Activated T-cell treated with anti-CD3 and anti-CD28 coated beads, Interleukin-2, amount 50 U/mL, for 4 hours (primary cell): ENCODE results near the gene TCIRG1. TPM values are rescaled to one million over a fixed set of nuclear protein-coding genes. Genes with fewer than 3 reads are reported as not detected.
A peak's percentile ranks its signal among the peaks of the same experiment; 100 is the strongest.

ENCODE experiments used
- ATAC-seq, 2 donors: fragments of 200-7000 bp; cut with Tn5 transposase; one replicate each; pipeline ENCODE4 v1.10.0; 2021
- DNase-seq: peaks from one replicate; pipeline ENCODE4 v3.0.0-alpha.2; 2020
- H3K27me3 Mint-ChIP-seq: one replicate; pipeline ENCODE4 v1.8.0; 2021; ENCODE audit warnings: low read depth, mixed read lengths
- H3K36me3 Mint-ChIP-seq: one replicate; pipeline ENCODE4 v1.8.0; 2022; ENCODE audit warnings: mixed read lengths; ENCODE audit not compliant: insufficient read depth
- H3K4me1 Mint-ChIP-seq: one replicate; pipeline ENCODE4 v1.8.0; 2021; ENCODE audit warnings: low read depth, mixed read lengths
- H3K4me3 Mint-ChIP-seq: one replicate; pipeline ENCODE4 v1.8.0; 2021; ENCODE audit warnings: mild to moderate bottlenecking, moderate library complexity, mixed read lengths
- H3K9me3 Mint-ChIP-seq: one replicate; pipeline ENCODE4 v1.8.0; 2021; ENCODE audit warnings: mixed read lengths
- total RNA-seq, 3 donors: library from RNA; stranded (reverse); gene quantifications; one replicate each; pipeline ENCODE4 v1.2.1, GENCODE V29; 2021

The TCIRG1 gene
- total RNA-seq, 3 donors from 2014 or later: 87.0 to 109 (median 101) TPM

GRCh38 chr11:68035266-68035876 is 3.5 kb upstream of the TCIRG1 start:
- ATAC-seq: no peak
- peaks cover 2% of the 10 kb centered on the region for H3K36me3 Mint-ChIP-seq
- H3K9me3 Mint-ChIP-seq: no peaks in the 10 kb centered on the region
- no peak overlapping the region for H3K4me3 Mint-ChIP-seq
- H3K4me1 Mint-ChIP-seq: peaks cover 30% of the 10 kb centered on the region
- H3K27me3 Mint-ChIP-seq: no peaks in the 10 kb centered on the region
- no peak for DNase-seq

- ATAC-seq (no peak), DNase-seq (no peak)
- Mint-ChIP-seq H3K27me3 (no peaks in the 10 kb centered on the region), H3K4me3 (no peak overlapping the region), H3K9me3 (no peaks in the 10 kb centered on the region), H3K36me3 (peaks cover 2% of the 10 kb centered on the region), H3K4me1 (peaks cover 30% of the 10 kb centered on the region)
Observed at GRCh38 chr11:68036141-68036716, 2.6 kb upstream of the TCIRG1 start.

GRCh38 chr11:68036717-68037239 is 2.0 kb upstream of the TCIRG1 start:
- Mint-ChIP-seq H3K4me3 (peak overlapping the region; percentile 43), H3K27me3 (no peaks in the 10 kb centered on the region), H3K36me3 (peaks cover 2% of the 10 kb centered on the region), H3K9me3 (no peaks in the 10 kb centered on the region), H3K4me1 (peaks cover 27% of the 10 kb centered on the region)
- ATAC-seq (no peak), DNase-seq (no peak)

GRCh38 chr11:68037411-68038225 is 1.2 kb upstream of the TCIRG1 start:
- peak overlapping the region; percentile 43 for H3K4me3 Mint-ChIP-seq
- no peak for ATAC-seq
- H3K4me1 Mint-ChIP-seq: peaks cover 26% of the 10 kb centered on the region
- peaks cover 2% of the 10 kb centered on the region for H3K36me3 Mint-ChIP-seq
- no peak for DNase-seq
- no peaks in the 10 kb centered on the region for H3K27me3 Mint-ChIP-seq
- H3K9me3 Mint-ChIP-seq: no peaks in the 10 kb centered on the region

GRCh38 chr11:68038226-68038717 is 553 bp upstream of the TCIRG1 start:
- ATAC-seq: no peak
- no peaks in the 10 kb centered on the region for H3K9me3 Mint-ChIP-seq
- DNase-seq: no peak
- peaks cover 26% of the 10 kb centered on the region for H3K4me1 Mint-ChIP-seq
- H3K36me3 Mint-ChIP-seq: peaks cover 2% of the 10 kb centered on the region
- no peaks in the 10 kb centered on the region for H3K27me3 Mint-ChIP-seq
- peak overlapping the region; percentile 87 for H3K4me3 Mint-ChIP-seq

- Mint-ChIP-seq H3K27me3 (no peaks in the 10 kb centered on the region), H3K36me3 (no peaks in the 10 kb centered on the region), H3K4me3 (peak overlapping the region; percentile 87), H3K4me1 (peaks cover 26% of the 10 kb centered on the region), H3K9me3 (no peaks in the 10 kb centered on the region)
- ATAC-seq (peak; percentile 3 to 6), DNase-seq (no peak)
Observed at GRCh38 chr11:68039526-68040086, 781 bp downstream of the TCIRG1 start.

- H3K4me1 Mint-ChIP-seq: peaks cover 25% of the 10 kb centered on the region
- ATAC-seq (peak; percentile 49 to 55), DNase-seq (peak; percentile 41)
- H3K36me3 Mint-ChIP-seq: no peaks in the 10 kb centered on the region
- H3K4me3 Mint-ChIP-seq: peak overlapping the region; percentile 87
- no peaks in the 10 kb centered on the region for H3K27me3 Mint-ChIP-seq
- H3K9me3 Mint-ChIP-seq: no peaks in the 10 kb centered on the region
Observed at GRCh38 chr11:68040101-68040956, 1.5 kb downstream of the TCIRG1 start.

GRCh38 chr11:68040957-68041591 is 2.2 kb downstream of the TCIRG1 start:
- ATAC-seq (no peak), DNase-seq (no peak)
- Mint-ChIP-seq H3K4me3 (peak overlapping the region; percentile 87), H3K36me3 (no peaks in the 10 kb centered on the region), H3K27me3 (no peaks in the 10 kb centered on the region), H3K9me3 (no peaks in the 10 kb centered on the region), H3K4me1 (peaks cover 24% of the 10 kb centered on the region)

GRCh38 chr11:68041617-68042218 is 2.9 kb downstream of the TCIRG1 start:
- Mint-ChIP-seq H3K4me1 (peaks cover 19% of the 10 kb centered on the region), H3K9me3 (no peaks in the 10 kb centered on the region), H3K27me3 (no peaks in the 10 kb centered on the region), H3K4me3 (peak overlapping the region; percentile 31), H3K36me3 (no peaks in the 10 kb centered on the region)
- no peak for ATAC-seq
- no peak for DNase-seq

- peaks cover 12% of the 10 kb centered on the region for H3K4me1 Mint-ChIP-seq
- ATAC-seq (no peak), DNase-seq (no peak)
- no peaks in the 10 kb centered on the region for H3K27me3 Mint-ChIP-seq
- H3K36me3 Mint-ChIP-seq: no peaks in the 10 kb centered on the region
- H3K9me3 Mint-ChIP-seq: no peaks in the 10 kb centered on the region
- H3K4me3 Mint-ChIP-seq: no peak overlapping the region
Observed at GRCh38 chr11:68042219-68043028, 3.6 kb downstream of the TCIRG1 start.

GRCh38 chr11:68043029-68043348 is 4.2 kb downstream of the TCIRG1 start:
- Mint-ChIP-seq H3K36me3 (no peaks in the 10 kb centered on the region), H3K4me1 (peaks cover 9% of the 10 kb centered on the region), H3K27me3 (no peaks in the 10 kb centered on the region), H3K4me3 (no peak overlapping the region), H3K9me3 (no peaks in the 10 kb centered on the region)
- no peak for ATAC-seq
- DNase-seq: no peak

- no peaks in the 10 kb centered on the region for H3K27me3 Mint-ChIP-seq
Observed at GRCh38 chr11:68043349-68044144, 4.7 kb downstream of the TCIRG1 start.

More at GRCh38 chr11:68043349-68044144, 4.7 kb downstream of the TCIRG1 start:
- DNase-seq (no peak), ATAC-seq (no peak)
- Mint-ChIP-seq H3K36me3 (no peaks in the 10 kb centered on the region), H3K4me3 (no peak overlapping the region), H3K4me1 (peaks cover 9% of the 10 kb centered on the region), H3K9me3 (no peaks in the 10 kb centered on the region)
